ENCODE data around the gene NENF.

The NENF gene

DNA sequence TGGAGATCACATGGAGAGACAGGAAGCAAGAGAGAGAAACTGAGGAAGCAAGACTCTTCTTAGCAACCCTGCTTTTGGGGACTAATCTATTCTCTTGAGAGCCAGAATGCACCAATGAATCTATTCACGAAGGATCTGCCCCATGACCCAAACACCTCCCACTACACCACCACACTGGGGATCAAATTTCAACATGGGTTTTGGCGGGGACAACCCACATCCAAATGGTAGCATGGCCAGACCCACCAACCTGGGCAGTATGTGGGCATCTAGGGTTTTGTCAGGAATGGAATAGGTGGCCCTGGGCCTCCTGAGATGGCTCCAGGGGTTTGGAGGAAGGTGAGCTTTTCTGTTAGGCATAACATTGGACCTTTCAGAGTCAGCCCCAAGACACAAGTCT, 33.7 kb downstream of the NENF start:
- H4K8ac ChIP-seq (ENCODE audit: low read depth, low read length): no peak overlapping the region
- no peak overlapping the region for H2AFZ ChIP-seq (ENCODE audit: low read length)
- no peak overlapping the region for H3K4me2 ChIP-seq (ENCODE audit: insufficient read depth, low read length, poor library complexity, severe bottlenecking)
- WGBS, 2 donors (ENCODE audit: extremely low coverage in 2 of 2, insufficient read length in 2 of 2, insufficient replicate concordance in 1 of 2): no CpG with 5 or more reads among the region's 2 CpGs
- H3K4me3 ChIP-seq (ENCODE audit: low read length in 2 of 2): no peak overlapping the region
- no peak overlapping the region for H3K4ac ChIP-seq (ENCODE audit: low read length)
- no peak overlapping the region for H3K14ac ChIP-seq (ENCODE audit: low read length)
- H2BK5ac ChIP-seq (ENCODE audit: low read length): no peak overlapping the region
- no peaks in the 10 kb centered on the region for H3K9me3 ChIP-seq (replicated peaks in 1 of 2; ENCODE audit: control insufficient read depth in 2 of 2, insufficient read depth in 1 of 2, low read depth in 1 of 2, low read length in 2 of 2)
- no peak for DNase-seq (ENCODE audit: low spot score)
- no peak overlapping the region for H2BK15ac ChIP-seq (ENCODE audit: low read length)
- H3K27ac ChIP-seq (replicated peaks; ENCODE audit: low read length): no peak overlapping the region
- H3K79me1 ChIP-seq (ENCODE audit: low read depth, low read length): no peaks in the 10 kb centered on the region
- no peak overlapping the region for H2BK12ac ChIP-seq (ENCODE audit: low read length)
- H3K23ac ChIP-seq (ENCODE audit: low read depth, low read length, poor library complexity): no peak overlapping the region
- no peak overlapping the region for H4K91ac ChIP-seq (ENCODE audit: low read depth, low read length, poor library complexity)
- no peaks in the 10 kb centered on the region for H3K36me3 ChIP-seq (replicated peaks in 1 of 2; ENCODE audit: control insufficient read depth in 2 of 2, insufficient read depth in 2 of 2, low read length in 2 of 2)
- H3K4me1 ChIP-seq (ENCODE audit: control insufficient read depth in 2 of 2, insufficient read depth in 1 of 2, low read depth in 1 of 2, low read length in 2 of 2): peaks cover 2 to 12% of the 10 kb centered on the region in 2 donors
- no peak overlapping the region for H3K18ac ChIP-seq (ENCODE audit: low read length)
- peaks cover 0 to 6% (median 0%) of the 10 kb centered on the region in 3 experiments for H3K27me3 ChIP-seq (ENCODE audit: control insufficient read depth in 3 of 3, insufficient read depth in 3 of 3, low read depth in 1 of 3, low read length in 3 of 3)
- no peak overlapping the region for H2AK5ac ChIP-seq (ENCODE audit: low read depth, low read length)
- H3K9ac ChIP-seq (ENCODE audit: low read depth, low read length, poor library complexity): no peak overlapping the region
- no peak overlapping the region for H2BK120ac ChIP-seq (ENCODE audit: low read depth, low read length)

DNA sequence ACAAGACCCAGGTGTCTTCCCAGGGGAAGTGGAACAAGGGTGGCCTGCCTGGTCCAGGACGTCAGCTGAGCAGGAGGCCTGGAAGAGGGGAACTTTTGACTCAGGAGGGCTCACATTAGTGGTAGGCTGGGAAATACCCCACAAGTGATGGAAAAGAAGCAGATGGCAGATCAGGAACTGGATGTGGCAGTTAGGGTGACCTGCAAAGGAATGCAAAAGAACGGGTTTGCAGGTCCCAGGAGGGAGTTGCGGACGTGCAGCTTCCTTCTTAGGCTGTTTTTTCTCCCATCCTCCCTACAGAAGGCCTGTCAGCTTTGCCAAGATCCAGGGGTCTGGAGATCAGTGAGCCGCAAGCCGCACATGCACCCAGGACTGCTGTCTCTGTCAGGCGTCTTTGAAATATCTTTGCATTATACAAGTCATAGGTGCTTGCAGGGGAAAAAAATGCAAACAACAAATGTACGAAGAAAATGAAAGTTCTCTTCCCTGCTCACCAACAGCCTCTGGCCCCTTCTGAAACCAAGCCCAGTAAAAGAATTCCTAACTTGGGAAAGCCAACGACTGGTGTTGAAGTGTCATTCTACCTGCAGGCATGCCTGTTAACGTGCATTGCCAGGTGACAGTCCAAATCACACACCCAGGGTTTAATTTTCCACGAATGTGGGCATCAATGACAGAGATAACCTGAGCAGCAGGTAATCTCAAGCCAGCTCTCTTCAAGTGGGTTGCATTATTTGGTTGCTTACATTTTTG, 34.4 kb downstream of the NENF start:
- Histone ChIP-seq H3K14ac (ENCODE audit: low read length) (no peak overlapping the region), H2BK12ac (ENCODE audit: low read length) (no peak overlapping the region), H3K4ac (ENCODE audit: low read length) (no peak overlapping the region), H3K79me1 (ENCODE audit: low read depth, low read length) (no peaks in the 10 kb centered on the region), H3K18ac (ENCODE audit: low read length) (no peak overlapping the region), H3K23ac (ENCODE audit: low read depth, low read length, poor library complexity) (no peak overlapping the region), H3K27me3 (ENCODE audit: control insufficient read depth in 3 of 3, insufficient read depth in 3 of 3, low read depth in 1 of 3, low read length in 3 of 3) (peaks cover 0 to 6% (median 0%) of the 10 kb centered on the region in 3 experiments), H2AFZ (ENCODE audit: low read length) (no peak overlapping the region), H3K27ac (replicated peaks; ENCODE audit: low read length) (no peak overlapping the region), H3K36me3 (replicated peaks in 1 of 2; ENCODE audit: control insufficient read depth in 2 of 2, insufficient read depth in 2 of 2, low read length in 2 of 2) (no peaks in the 10 kb centered on the region), H4K91ac (ENCODE audit: low read depth, low read length, poor library complexity) (no peak overlapping the region), H3K4me1 (ENCODE audit: control insufficient read depth in 2 of 2, insufficient read depth in 1 of 2, low read depth in 1 of 2, low read length in 2 of 2) (peaks cover 2 to 9% of the 10 kb centered on the region in 2 donors), H2BK120ac (ENCODE audit: low read depth, low read length) (no peak overlapping the region), H2BK15ac (ENCODE audit: low read length) (no peak overlapping the region), H2BK5ac (ENCODE audit: low read length) (no peak overlapping the region), H4K8ac (ENCODE audit: low read depth, low read length) (no peak overlapping the region), H3K4me2 (ENCODE audit: insufficient read depth, low read length, poor library complexity, severe bottlenecking) (no peak overlapping the region), H3K9me3 (replicated peaks in 1 of 2; ENCODE audit: control insufficient read depth in 2 of 2, insufficient read depth in 1 of 2, low read depth in 1 of 2, low read length in 2 of 2) (no peaks in the 10 kb centered on the region), H2AK5ac (ENCODE audit: low read depth, low read length) (no peak overlapping the region), H3K9ac (ENCODE audit: low read depth, low read length, poor library complexity) (no peak overlapping the region), H3K4me3 (ENCODE audit: low read length in 2 of 2) (no peak overlapping the region)
- no peak for DNase-seq (ENCODE audit: low spot score)
- no CpG with 5 or more reads among the region's 11 CpGs for WGBS, 2 donors (ENCODE audit: extremely low coverage in 2 of 2, insufficient read length in 2 of 2, insufficient replicate concordance in 1 of 2)

DNA sequence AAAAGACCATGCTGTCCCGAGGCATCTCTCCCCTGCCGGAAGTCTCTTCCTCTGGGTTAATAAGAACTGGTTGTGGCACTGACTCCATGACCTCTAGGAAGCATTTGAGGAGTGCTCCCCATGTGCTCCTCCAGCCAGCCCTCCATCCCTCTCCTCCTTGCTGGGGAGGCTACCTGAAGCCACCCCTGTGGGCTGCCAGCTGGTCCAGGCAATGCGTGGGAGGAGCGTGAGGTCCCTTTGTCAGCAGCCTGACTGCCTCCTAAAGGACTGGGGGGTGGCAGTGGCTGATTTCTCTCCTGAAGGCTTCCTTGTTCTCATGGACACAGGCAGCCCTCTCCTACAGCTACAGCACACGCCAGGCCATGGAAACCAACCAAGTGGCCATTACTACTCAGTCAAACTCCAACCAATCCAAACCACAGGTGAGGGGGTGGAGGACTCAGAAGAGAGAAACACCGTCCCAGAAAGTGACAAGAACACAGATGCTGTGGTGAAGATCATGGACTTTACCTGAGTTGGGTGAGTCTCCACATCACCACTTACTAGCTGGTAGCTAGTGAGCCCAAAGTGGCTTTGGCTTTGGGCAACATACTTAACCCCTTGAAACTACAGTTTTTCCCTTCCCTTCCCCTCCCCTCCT, 35.2 kb downstream of the NENF start:
- Histone ChIP-seq H3K23ac (ENCODE audit: low read depth, low read length, poor library complexity) (no peak overlapping the region), H3K9ac (ENCODE audit: low read depth, low read length, poor library complexity) (no peak overlapping the region)
- no peak for DNase-seq (ENCODE audit: low spot score)

DNA sequence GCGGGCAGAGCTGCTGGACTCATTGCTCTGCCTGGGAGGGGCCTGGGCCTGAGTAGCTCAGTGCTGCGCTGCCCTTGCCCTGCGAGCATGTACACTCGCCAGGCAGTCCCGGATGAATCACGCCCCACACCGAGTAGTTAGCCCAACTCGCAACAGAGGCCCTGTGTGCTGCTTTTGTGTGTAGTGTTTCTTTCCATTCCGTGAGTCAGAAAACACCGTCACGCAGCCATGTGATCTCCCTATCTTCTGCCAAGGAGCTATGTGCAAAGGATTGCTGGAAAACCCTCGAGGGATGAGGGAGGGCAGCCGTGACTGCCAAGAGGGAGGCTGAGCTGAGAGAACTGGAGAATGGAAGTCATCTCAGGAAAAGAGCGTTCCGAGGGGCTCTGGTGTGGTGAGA, 37.3 kb downstream of the NENF start:
- no peak overlapping the region for H3K4me2 ChIP-seq (ENCODE audit: insufficient read depth, low read length, poor library complexity, severe bottlenecking)
- no peak overlapping the region for H2BK5ac ChIP-seq (ENCODE audit: low read length)
- H2BK15ac ChIP-seq (ENCODE audit: low read length): no peak overlapping the region
- no peak overlapping the region for H2BK12ac ChIP-seq (ENCODE audit: low read length)
- H2BK120ac ChIP-seq (ENCODE audit: low read depth, low read length): no peak overlapping the region
- no peak for DNase-seq (ENCODE audit: low spot score)
- H3K27ac ChIP-seq (replicated peaks; ENCODE audit: low read length): no peak overlapping the region
- H3K4ac ChIP-seq (ENCODE audit: low read length): no peak overlapping the region
- H3K4me3 ChIP-seq (ENCODE audit: low read length in 2 of 2): no peak overlapping the region
- H4K8ac ChIP-seq (ENCODE audit: low read depth, low read length): no peak overlapping the region
- H2AFZ ChIP-seq (ENCODE audit: low read length): peak overlapping the region; percentile 70
- H3K23ac ChIP-seq (ENCODE audit: low read depth, low read length, poor library complexity): peak overlapping the region; percentile 57
- no peaks in the 10 kb centered on the region for H3K36me3 ChIP-seq (replicated peaks in 1 of 2; ENCODE audit: control insufficient read depth in 2 of 2, insufficient read depth in 2 of 2, low read length in 2 of 2)
- H3K4me1 ChIP-seq (ENCODE audit: control insufficient read depth in 2 of 2, insufficient read depth in 1 of 2, low read depth in 1 of 2, low read length in 2 of 2): no peaks in the 10 kb centered on the region
- no peak overlapping the region for H3K9ac ChIP-seq (ENCODE audit: low read depth, low read length, poor library complexity)
- no peak overlapping the region for H3K14ac ChIP-seq (ENCODE audit: low read length)
- no peaks in the 10 kb centered on the region for H3K9me3 ChIP-seq (replicated peaks in 1 of 2; ENCODE audit: control insufficient read depth in 2 of 2, insufficient read depth in 1 of 2, low read depth in 1 of 2, low read length in 2 of 2)
- H4K91ac ChIP-seq (ENCODE audit: low read depth, low read length, poor library complexity): no peak overlapping the region
- whole genome bisulfite sequencing, 2 donors (ENCODE audit: extremely low coverage in 2 of 2, insufficient read length in 2 of 2, insufficient replicate concordance in 1 of 2): no CpG with 5 or more reads among the region's 15 CpGs
- peak overlapping the region; percentile 22 for H3K18ac ChIP-seq (ENCODE audit: low read length)
- H3K79me1 ChIP-seq (ENCODE audit: low read depth, low read length): no peaks in the 10 kb centered on the region
- H3K27me3 ChIP-seq (ENCODE audit: control insufficient read depth in 3 of 3, insufficient read depth in 3 of 3, low read depth in 1 of 3, low read length in 3 of 3): peaks cover 0 to 18% (median 0%) of the 10 kb centered on the region in 3 experiments
- H2AK5ac ChIP-seq (ENCODE audit: low read depth, low read length): peak overlapping the region; percentile 38

More for the DNA sequence above, 35.2 kb downstream of the NENF start:
- H3K18ac ChIP-seq (ENCODE audit: low read length): no peak overlapping the region
- no peak overlapping the region for H3K4me3 ChIP-seq (ENCODE audit: low read length in 2 of 2)
- no peak overlapping the region for H4K91ac ChIP-seq (ENCODE audit: low read depth, low read length, poor library complexity)
- H3K9me3 ChIP-seq (replicated peaks in 1 of 2; ENCODE audit: control insufficient read depth in 2 of 2, insufficient read depth in 1 of 2, low read depth in 1 of 2, low read length in 2 of 2): no peaks in the 10 kb centered on the region
- no peak overlapping the region for H2BK15ac ChIP-seq (ENCODE audit: low read length)
- no peak overlapping the region for H4K8ac ChIP-seq (ENCODE audit: low read depth, low read length)
- H3K79me1 ChIP-seq (ENCODE audit: low read depth, low read length): no peaks in the 10 kb centered on the region
- H3K27ac ChIP-seq (replicated peaks; ENCODE audit: low read length): no peak overlapping the region
- H2BK12ac ChIP-seq (ENCODE audit: low read length): no peak overlapping the region
- H3K4ac ChIP-seq (ENCODE audit: low read length): no peak overlapping the region
- no CpG with 5 or more reads among the region's 6 CpGs for WGBS, 2 donors (ENCODE audit: extremely low coverage in 2 of 2, insufficient read length in 2 of 2, insufficient replicate concordance in 1 of 2)
- no peak overlapping the region for H3K14ac ChIP-seq (ENCODE audit: low read length)
- peaks cover 0 to 9% (median 0%) of the 10 kb centered on the region in 3 experiments for H3K27me3 ChIP-seq (ENCODE audit: control insufficient read depth in 3 of 3, insufficient read depth in 3 of 3, low read depth in 1 of 3, low read length in 3 of 3)
- H3K36me3 ChIP-seq (replicated peaks in 1 of 2; ENCODE audit: control insufficient read depth in 2 of 2, insufficient read depth in 2 of 2, low read length in 2 of 2): no peaks in the 10 kb centered on the region
- H2AK5ac ChIP-seq (ENCODE audit: low read depth, low read length): no peak overlapping the region
- no peak overlapping the region for H2BK5ac ChIP-seq (ENCODE audit: low read length)
- peaks cover 2 to 6% of the 10 kb centered on the region in 2 donors for H3K4me1 ChIP-seq (ENCODE audit: control insufficient read depth in 2 of 2, insufficient read depth in 1 of 2, low read depth in 1 of 2, low read length in 2 of 2)
- H3K4me2 ChIP-seq (ENCODE audit: insufficient read depth, low read length, poor library complexity, severe bottlenecking): no peak overlapping the region
- no peak overlapping the region for H2BK120ac ChIP-seq (ENCODE audit: low read depth, low read length)
- H2AFZ ChIP-seq (ENCODE audit: low read length): peak overlapping the region; percentile 6

All from neuronal stem cell (in vitro differentiated cells).